HCT116 (cell line): Measurements from ENCODE around the gene SLC35F3. TPM values are rescaled to one million over a fixed set of nuclear protein-coding genes. Genes with fewer than 3 reads are reported as not detected.

Experiments
- ATAC-seq: fragments of 200-7000 bp; cut with Tn5 transposase; 2 replicates; pipeline ENCODE4 v1.9.1; 2020; ENCODE audit warnings: mild to moderate bottlenecking, moderate library complexity
- BruUV-seq: library from RNA; stranded (reverse); fragments of 400-500 nt; replicated peaks from 2 replicates; lab custom pipeline; 2021; lab: Mats Ljungman, UMichigan
- CTCF ChIA-PET: fragments of 300-600 bp; sonication (Branson Sonifier 250); formaldehyde crosslinking; loops from one replicate; lab custom pipeline; 2021; ENCODE audit warnings: antibody characterized with exemption; lab: Charles Lee
- POLR2A ChIA-PET: fragments of 300-600, 350-600 bp; sonication (Branson Sonifier 250); formaldehyde crosslinking; loops from one replicate; lab custom pipeline; 2021; ENCODE audit warnings: antibody characterized with exemption; lab: Charles Lee
- RAD21 ChIA-PET, 2 experiments: fragments of 300-600 bp; sonication (Branson Sonifier 250); formaldehyde crosslinking; loops; one replicate each; lab custom pipeline; 2023; ENCODE audit warnings: low total read pairs in 2 of 2; ENCODE audit not compliant: uncharacterized antibody in 2 of 2, unreplicated experiment in 2 of 2, low non-redundant PET in 1 of 2; lab: Charles Lee
- DNase-seq: peaks from one replicate; pipeline ENCODE4 v3.0.0-alpha.2; 2010; ENCODE audit warnings: low read depth, low spot score
- H2AFZ ChIP-seq: fragments of 200-600 bp; shearing (Covaris generic), sonication (generic); 2 replicates; pipeline ENCODE4 v1.6.1; 2017; ENCODE audit warnings: low read depth, mixed run types, mixed read lengths, antibody characterized with exemption, low read length; ENCODE audit not compliant: poor library complexity, severe bottlenecking
- H3K27ac ChIP-seq: 2 replicates; pipeline ENCODE4 v1.5.1; 2012; ENCODE audit warnings: low read depth, low read length
- H3K27me3 ChIP-seq: fragments of 200-600 bp; sonication (generic); 2 replicates; pipeline ENCODE4 v1.6.1; 2016; ENCODE audit warnings: mixed run types, low read length, mixed read lengths; ENCODE audit not compliant: insufficient read depth
- H3K36me3 ChIP-seq, 2 experiments: fragments of 200-500 bp in 1 of 2; fragments of 200-600 bp in 1 of 2; sonication (Bioruptor generic) in 1 of 2; sonication (generic) in 1 of 2; 2 replicates each; pipeline versions ENCODE4 v1.5.1 to v1.6.1; 2014 to 2016; ENCODE audit warnings: low read length in 2 of 2, inconsistent platforms in 1 of 2, mixed read lengths in 1 of 2, mixed run types in 1 of 2; ENCODE audit not compliant: insufficient read depth in 2 of 2, control insufficient read depth in 1 of 2
- H3K4me1 ChIP-seq, 2 experiments: fragments of 200-600 bp in 1 of 2; sonication (generic) in 1 of 2; 2 replicates each; pipeline versions ENCODE4 v1.5.1 to v1.6.1; 2012 to 2017; ENCODE audit warnings: low read length in 2 of 2, inconsistent platforms in 1 of 2, mild to moderate bottlenecking in 1 of 2, mixed read lengths in 1 of 2, mixed run types in 1 of 2, moderate library complexity in 1 of 2; ENCODE audit not compliant: insufficient read depth in 2 of 2, control insufficient read depth in 1 of 2
- H3K4me2 ChIP-seq: fragments of 200-600 bp; sonication (generic); 2 replicates; pipeline ENCODE4 v1.6.1; 2017; ENCODE audit warnings: mixed run types, low read length, mixed read lengths
- H3K4me3 ChIP-seq, 2 experiments: fragments of 200-600 bp in 1 of 2; sonication (generic) in 1 of 2; replicated peaks in 1 of 2; 2 replicates each; pipeline ENCODE4 v1.5.1; 2011 to 2016; ENCODE audit warnings: low read length in 2 of 2, control low read depth in 1 of 2, low read depth in 1 of 2, mild to moderate bottlenecking in 1 of 2, mixed read lengths in 1 of 2, mixed run types in 1 of 2
- H3K79me2 ChIP-seq: fragments of 200-600 bp; sonication (generic); 2 replicates; pipeline ENCODE4 v1.6.1; 2017; ENCODE audit warnings: mild to moderate bottlenecking, mixed run types, low read length, moderate library complexity, mixed read lengths; ENCODE audit not compliant: insufficient read depth
- H3K9ac ChIP-seq: fragments of 200-600 bp; sonication (generic); 2 replicates; pipeline ENCODE4 v1.6.1; 2016; ENCODE audit warnings: low read length, mixed read lengths
- H3K9me2 ChIP-seq: fragments of 200-600 bp; sonication (generic), shearing (Covaris generic); 2 replicates; pipeline ENCODE4 v1.6.1; 2017; ENCODE audit warnings: mixed run types, mild to moderate bottlenecking, moderate library complexity; ENCODE audit not compliant: insufficient read depth
- H3K9me3 ChIP-seq, 2 experiments: fragments of 200-500 bp in 1 of 2; fragments of 200-600 bp in 1 of 2; sonication (Bioruptor generic) in 1 of 2; sonication (generic) in 1 of 2; 2 replicates each; pipeline ENCODE4 v1.6.1; 2014 to 2017; ENCODE audit warnings: low read length in 2 of 2, mixed read lengths in 2 of 2, inconsistent platforms in 1 of 2, low read depth in 1 of 2, mild to moderate bottlenecking in 1 of 2, mixed run types in 1 of 2, moderate library complexity in 1 of 2; ENCODE audit not compliant: control insufficient read depth in 1 of 2, insufficient read depth in 1 of 2
- H4K20me1 ChIP-seq: fragments of 200-600 bp; sonication (generic), shearing (Covaris generic); 2 replicates; pipeline ENCODE4 v1.6.1; 2017; ENCODE audit warnings: mixed run types, mild to moderate bottlenecking, moderate library complexity; ENCODE audit not compliant: insufficient read depth
- CBX3 ChIP-seq: IDR thresholded peaks from 2 replicates; pipeline ENCODE4 v1.6.1; 2012; ENCODE audit warnings: low read depth
- EGR1 ChIP-seq: IDR thresholded peaks from 2 replicates; pipeline ENCODE4 v1.6.1; 2012; ENCODE audit warnings: low read depth
- EZH2 ChIP-seq: fragments of 200-600 bp; sonication (generic); IDR thresholded peaks from 2 replicates; pipeline ENCODE4 v1.6.1; 2017; ENCODE audit warnings: antibody characterized with exemption, mixed run types
- FOSL1 ChIP-seq: IDR thresholded peaks from 2 replicates; pipeline ENCODE4 v1.6.1; 2012; ENCODE audit warnings: low read depth
- POLR2A ChIP-seq: IDR thresholded peaks from 2 replicates; pipeline ENCODE4 v1.7.0; 2011; ENCODE audit warnings: borderline replicate concordance; ENCODE audit not compliant: insufficient read depth, insufficient read length; ENCODE audit errors: extremely low read depth
- RAD21 ChIP-seq: IDR thresholded peaks from 2 replicates; pipeline ENCODE4 v1.6.1; 2012; ENCODE audit warnings: low read depth, mild to moderate bottlenecking
- SIN3A ChIP-seq: IDR thresholded peaks from 2 replicates; pipeline ENCODE4 v1.6.1; 2012; ENCODE audit warnings: low read depth
- SP1 ChIP-seq: IDR thresholded peaks from 2 replicates; pipeline ENCODE4 v1.6.1; 2012; ENCODE audit warnings: low read depth
- TCF7L2 ChIP-seq: IDR thresholded peaks from 2 replicates; pipeline ENCODE4 v1.7.0; 2011; ENCODE audit warnings: borderline replicate concordance, inconsistent platforms; ENCODE audit not compliant: insufficient read depth, insufficient read length; ENCODE audit errors: extremely low read depth
- intact Hi-C: fragments of 100-400 bp; cut with micrococcal nuclease; formaldehyde crosslinking; loops from 2 replicates; pipeline ENCODE4 v1.10.0; 2022
- total RNA-seq: library from RNA; stranded (reverse); gene quantifications from one replicate; pipeline ENCODE4 v1.2.1, GENCODE V29; 2021; ENCODE audit not compliant: unreplicated experiment
- TF ChIP-seq, protein P1 (sequence below): IDR thresholded peaks from 2 replicates; pipeline ENCODE4 v1.6.1; 2011; ENCODE audit warnings: mild to moderate bottlenecking, low read length, moderate library complexity; ENCODE audit not compliant: insufficient replicate concordance; ENCODE audit errors: extremely low read depth

The SLC35F3 gene
- total RNA-seq, 1 experiment from 2014 or later, result 6.4 TPM

- H3K9me3 ChIP-seq, result no peaks in the 10 kb centered on the region
- H2AFZ ChIP-seq, result no peak overlapping the region
- no peaks in the 10 kb centered on the region for H3K36me3 ChIP-seq
- no peak overlapping the region for H3K27ac ChIP-seq
- no peaks in the 10 kb centered on the region for H3K9me2 ChIP-seq
- no peaks in the 10 kb centered on the region for H3K79me2 ChIP-seq
- no peaks in the 10 kb centered on the region for H3K4me1 ChIP-seq
- ChIA-PET CTCF (no interaction called here), POLR2A (no interaction called here), RAD21 (no interaction called here)
- intact Hi-C loops, result loop anchor here (2.0 kb wide), 1 partner anchor 59 kb away; no protein-coding TSS in a partner anchor
- H3K9ac ChIP-seq, result no peak overlapping the region
- no peaks in the 10 kb centered on the region for H4K20me1 ChIP-seq
- no peak overlapping the region for H3K4me2 ChIP-seq
- DNase-seq (no peak), ATAC-seq (no peak)
- no peak overlapping the region for H3K4me3 ChIP-seq
- no TSS peak for BruUV-seq
- H3K27me3 ChIP-seq, result no peaks in the 10 kb centered on the region
- TF ChIP-seq POLR2A (no peak), SP1 (no peak), EGR1 (no peak), CBX3 (no peak), FOSL1 (no peak), TCF7L2 (no peak), RAD21 (no peak), SIN3A (no peak), EZH2 (no peak)
- TF ChIP-seq, protein P1, sequence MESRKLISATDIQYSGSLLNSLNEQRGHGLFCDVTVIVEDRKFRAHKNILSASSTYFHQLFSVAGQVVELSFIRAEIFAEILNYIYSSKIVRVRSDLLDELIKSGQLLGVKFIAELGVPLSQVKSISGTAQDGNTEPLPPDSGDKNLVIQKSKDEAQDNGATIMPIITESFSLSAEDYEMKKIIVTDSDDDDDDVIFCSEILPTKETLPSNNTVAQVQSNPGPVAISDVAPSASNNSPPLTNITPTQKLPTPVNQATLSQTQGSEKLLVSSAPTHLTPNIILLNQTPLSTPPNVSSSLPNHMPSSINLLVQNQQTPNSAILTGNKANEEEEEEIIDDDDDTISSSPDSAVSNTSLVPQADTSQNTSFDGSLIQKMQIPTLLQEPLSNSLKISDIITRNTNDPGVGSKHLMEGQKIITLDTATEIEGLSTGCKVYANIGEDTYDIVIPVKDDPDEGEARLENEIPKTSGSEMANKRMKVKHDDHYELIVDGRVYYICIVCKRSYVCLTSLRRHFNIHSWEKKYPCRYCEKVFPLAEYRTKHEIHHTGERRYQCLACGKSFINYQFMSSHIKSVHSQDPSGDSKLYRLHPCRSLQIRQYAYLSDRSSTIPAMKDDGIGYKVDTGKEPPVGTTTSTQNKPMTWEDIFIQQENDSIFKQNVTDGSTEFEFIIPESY, result no peak
Measured at GRCh38 chr1:234213658-234214128, 309.2 kb downstream of the SLC35F3 start.
